HG02588 (cell line): ENCODE results near the gene DIPK1C.

Experiments used
- ATAC-seq: cut with Tn5 transposase; IDR thresholded peaks from one replicate; pipeline ENCODE4 v1.9.1; 2021; ENCODE audit warnings: mild to moderate bottlenecking, moderate library complexity; ENCODE audit not compliant: unreplicated experiment

Gene DIPK1C

DNA sequence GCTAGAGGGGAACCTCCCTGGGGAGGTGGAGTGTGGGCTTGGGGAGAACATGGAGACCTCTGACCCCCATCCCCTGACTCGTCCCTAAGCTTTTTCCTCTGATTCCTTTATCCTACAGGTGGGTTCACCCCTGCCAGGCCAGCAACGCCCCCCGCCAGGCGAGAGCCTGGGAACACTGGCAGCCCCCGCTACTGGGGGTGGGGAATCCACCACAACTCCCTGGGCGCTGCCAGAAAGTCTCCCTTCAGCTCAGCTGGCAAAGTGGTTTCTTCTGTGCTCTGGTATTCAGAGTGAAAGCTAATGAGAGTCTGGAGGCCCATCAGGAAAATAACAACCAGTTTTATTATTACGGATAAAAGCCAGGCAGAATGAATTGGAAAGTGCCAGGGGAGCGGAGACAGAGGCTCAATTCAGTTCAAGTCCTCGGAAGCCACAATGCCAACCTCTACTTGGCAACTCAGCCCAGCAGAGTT is 2.8 kb downstream of the DIPK1C start:
- ATAC-seq, result no peak

DNA sequence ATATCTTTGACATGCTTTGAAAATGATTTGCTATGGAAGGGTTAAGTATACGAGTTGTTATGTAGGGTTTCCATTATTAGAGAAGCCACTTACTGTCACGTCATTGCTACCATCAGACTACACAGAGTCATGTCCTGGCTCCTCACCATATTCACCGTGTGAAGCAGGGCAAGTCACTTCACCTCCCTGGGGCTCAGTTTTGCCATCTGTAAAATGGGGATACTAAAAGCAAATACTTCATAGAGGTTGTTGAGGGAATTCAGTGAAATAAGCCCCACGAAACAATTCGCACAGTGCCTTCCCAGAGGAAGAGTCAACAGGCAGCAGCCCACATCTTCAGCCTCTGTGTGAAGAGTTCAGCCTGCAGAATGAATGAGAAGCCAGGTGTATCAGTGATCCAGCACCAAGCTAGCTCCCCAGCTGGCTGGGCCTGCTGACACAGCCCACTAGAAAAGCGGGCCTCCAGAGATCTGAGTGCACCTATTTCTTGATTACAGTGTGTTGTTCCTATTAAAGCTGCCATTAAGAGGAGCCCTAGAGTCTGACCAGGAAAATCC is 3.4 kb downstream of the DIPK1C start:
- no peak for ATAC-seq

DNA sequence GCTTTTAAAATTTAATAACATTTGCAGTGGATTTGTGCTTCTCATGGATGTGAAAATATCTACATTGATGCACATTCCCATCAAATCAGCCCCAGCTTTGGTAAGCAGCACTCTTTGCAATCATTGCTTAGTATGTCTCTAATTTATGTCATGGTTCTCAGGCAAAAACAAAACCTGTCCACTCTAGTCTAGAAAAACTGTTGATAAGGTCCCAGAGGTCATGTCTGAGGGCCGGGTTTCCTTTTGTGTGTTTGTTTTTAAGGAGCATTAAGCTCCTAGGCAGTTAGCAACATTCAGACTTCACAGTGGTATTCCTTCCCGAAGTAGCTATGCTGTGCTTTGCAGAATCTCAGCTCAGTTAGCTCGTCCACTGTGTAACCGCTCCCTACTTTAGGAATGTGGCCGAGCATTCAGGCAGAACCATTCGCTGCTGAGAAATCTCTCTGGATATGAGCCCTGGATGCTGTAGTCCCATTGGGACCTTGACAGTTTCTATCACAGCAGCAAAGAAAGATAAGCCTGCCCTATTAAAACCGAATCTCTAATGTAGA is 4.0 kb downstream of the DIPK1C start:
- no peak for ATAC-seq

DNA sequence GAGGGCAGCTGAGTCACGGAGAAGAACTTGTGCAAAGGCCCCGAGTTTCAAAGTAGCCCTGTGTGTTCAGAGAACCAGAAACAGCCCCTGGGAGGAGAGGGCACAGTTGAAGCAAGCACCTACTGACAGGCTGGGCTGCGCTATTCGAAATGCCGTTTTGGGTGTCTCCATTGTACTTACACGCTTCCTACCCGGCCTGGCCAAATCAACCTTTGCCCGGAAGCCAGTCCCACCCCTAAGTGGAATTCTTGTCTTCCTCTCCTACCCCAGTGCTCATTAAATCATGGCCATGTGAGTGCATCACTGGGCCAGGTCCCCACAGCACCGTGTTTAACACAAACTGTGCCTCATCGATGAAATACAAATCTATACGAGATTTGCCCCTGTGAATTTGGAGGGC is 6.0 kb downstream of the DIPK1C start:
- no peak for ATAC-seq

DNA sequence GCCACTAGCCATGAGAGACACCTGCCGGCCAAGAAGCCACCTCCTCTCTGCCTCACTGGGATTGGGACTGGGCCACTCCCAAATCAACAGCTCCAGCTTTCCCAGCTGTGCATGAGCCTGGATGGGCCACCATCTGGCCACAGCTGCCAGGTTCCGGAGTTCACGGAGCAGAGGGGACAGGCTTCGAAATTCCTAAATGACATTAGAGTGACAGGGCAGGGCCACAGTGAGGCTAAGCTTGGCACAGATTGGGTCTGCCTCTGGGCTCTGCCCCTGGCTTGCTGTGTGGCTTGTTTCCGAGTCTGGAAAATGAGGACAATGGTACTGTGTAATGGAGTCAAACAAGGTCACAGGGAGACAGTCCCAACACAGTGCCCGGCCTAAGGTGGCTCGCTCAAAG is 6.5 kb downstream of the DIPK1C start:
- no peak for ATAC-seq

DNA sequence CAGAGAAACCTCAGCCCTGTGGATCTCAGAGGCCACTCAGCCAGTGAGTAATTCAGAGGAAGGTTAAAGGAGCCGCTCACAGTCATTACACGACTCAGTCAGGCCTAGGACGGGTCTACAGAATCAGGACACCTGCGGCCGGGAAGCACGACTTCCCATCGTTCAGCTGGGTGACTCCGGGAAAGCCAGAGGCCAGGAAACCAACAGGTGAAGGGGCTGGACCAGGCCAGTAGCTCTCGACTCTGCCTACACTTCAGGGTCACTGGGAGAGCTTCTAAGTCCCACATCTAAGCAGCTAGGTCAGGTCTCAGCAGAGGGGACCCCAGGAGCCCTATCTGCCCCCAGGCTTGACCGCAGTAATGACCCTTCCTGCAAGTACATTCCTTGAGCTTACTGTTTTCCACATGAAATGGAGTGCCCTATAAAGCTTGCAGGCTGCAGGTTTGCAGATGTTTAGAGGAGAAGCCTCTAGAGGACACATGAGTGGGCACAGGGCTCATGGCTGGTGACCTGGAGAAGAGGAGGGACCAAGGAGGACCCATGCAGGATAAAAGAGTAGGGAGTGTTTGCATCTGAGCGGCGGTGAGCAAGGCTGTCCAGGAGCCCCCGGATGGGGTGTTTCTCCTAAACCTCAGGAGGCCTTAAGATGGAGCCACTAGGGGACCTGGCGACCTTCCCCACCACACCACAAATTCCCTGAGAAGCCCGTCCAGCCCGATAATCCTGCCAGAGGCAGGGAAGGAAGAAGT is 9.5 kb downstream of the DIPK1C start:
- ATAC-seq, result no peak

DNA sequence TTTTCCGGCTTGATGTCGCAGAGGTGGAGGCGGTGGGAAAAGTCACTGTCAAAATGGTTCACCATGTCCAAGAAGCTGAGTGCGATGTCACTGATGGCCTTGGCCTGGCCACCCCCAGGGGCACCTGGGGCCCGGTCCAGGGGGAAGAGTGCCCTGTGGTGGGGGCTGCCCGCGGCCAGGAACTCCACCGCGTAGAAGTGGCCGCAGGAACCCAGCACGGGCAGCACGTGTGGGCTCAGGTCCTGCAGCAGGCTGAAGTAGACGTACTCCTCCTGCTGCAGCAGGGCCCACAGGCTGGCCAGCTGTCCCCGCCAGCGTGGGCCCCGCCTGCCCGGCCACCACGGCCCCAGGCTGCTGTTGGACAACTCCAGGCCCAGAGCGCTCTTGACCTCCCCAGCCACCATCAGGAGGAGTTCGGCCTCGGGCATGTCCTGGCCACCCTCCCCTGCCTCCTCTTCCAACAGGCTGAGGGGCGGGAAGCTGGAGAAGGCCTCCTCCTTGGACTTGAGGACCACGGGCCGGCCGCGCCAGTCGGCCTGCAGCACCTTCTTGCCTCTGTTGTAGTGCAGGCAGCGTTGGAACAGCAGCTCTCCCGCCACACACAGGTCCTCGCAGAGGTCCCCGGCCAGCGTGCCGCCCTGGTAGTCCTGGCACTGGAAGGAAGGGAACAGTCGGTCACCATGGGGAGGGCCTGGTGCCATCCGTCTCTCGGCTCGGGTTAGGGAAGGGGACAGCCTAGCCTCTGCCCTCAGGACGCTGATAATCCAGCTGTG is 10.3 kb downstream of the DIPK1C start:
- ATAC-seq, result no peak

DNA sequence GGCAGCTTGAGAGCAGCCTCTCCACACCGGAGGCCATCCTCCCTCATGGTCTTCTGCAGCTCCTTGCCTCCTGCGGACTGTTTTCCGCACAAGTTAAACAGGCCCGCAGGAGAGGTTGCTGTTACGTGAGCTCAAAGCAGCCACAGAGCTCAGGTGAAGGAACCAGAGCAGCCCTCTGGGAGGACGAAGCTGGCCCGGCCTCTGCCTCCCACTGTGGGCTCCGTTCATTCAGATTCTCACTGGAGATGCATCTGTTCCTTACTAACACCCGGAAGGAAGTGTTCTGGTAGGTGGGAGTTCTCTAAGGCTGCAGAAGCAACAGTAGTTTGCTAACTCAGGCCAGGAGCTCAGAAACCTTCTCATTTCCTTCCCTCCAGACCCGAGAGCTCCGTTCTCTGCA is 10.9 kb downstream of the DIPK1C start:
- ATAC-seq, result no peak

DNA sequence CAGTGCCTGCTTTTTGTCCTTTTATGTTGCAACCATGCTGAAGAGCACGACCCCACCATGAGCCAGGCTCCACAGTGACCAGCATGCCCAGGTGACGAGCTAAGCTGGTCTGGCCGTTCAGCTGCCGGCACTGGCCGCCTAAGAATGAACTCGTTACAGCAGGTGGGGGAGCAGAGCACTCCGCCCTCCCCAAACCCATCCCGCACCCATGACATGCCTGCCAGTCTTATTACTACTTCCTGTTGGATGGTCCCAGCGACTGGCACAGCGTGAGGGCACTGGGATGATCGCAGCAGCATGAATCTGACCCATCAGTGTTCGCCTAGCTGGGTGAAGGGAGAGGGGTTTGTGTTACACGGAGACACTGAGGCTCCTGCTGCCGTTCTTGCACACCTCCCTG is 11.5 kb downstream of the DIPK1C start:
- ATAC-seq, result no peak

DNA sequence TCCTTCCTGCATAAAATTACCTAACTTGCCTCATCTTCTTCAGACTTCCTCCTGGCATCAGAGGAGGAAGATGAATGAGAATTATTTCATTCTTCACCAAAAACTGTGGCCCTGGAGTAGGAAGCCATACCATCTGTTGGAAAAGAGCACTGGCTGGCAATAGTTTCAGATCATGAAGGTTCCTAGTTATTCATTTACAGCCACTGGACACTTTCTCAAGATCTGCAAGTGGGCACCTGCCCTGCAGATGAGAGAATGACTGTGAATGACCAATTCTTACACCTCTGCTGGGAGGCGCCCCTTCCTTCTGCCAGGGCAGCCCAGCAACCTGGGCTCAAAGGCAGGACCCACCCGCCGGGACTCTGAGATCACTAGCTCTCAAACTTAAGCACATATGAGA is 13.0 kb downstream of the DIPK1C start:
- no peak for ATAC-seq

DNA sequence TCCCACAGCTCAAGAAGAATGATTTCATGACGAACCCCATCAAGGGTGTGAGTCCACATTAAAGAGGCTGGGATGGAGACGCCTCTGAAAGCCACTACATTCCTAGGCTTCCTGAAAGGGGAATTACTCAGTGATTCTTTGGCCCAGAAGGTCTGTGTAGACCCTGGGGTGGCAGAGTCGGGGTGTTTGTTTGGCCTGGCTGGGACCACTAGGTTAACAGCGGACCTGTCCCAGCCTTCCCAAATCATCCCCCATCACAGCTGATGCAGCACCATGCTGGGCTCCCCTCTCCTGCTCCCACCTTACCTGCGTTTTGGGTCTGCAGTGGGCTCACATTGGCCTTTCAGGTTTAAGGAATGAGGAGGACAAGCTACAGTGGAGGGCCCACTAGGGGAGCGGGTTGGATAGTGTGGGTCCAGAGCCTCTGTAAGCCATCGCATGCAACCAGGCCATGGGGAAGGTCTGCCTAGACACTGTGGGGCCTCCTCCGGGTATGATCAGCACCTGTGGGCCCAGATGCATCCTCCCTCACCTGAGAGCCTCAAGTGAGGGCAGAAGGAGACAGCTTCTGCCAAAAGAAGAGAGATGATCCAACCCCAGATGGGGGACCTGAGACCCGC is 16.2 kb downstream of the DIPK1C start:
- ATAC-seq, result no peak

DNA sequence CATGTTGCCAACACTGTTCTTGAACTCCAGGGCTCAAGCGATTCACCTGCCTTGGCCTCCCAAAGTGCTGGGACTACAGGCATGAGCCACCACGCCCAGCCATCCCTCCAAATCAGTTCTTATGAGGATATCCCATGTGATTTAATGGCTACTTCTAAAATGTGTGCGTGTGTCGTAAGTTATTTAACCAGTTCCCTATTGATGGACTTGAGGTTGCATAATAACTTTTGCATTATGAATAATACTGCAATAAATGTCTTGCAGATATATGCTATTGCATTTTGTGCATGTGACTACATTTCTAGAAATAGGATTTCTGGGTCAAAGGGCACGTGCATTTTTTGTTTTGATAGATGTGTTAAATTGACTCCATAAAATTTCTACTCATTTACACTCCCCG is 19.0 kb downstream of the DIPK1C start:
- ATAC-seq, result no peak

DNA sequence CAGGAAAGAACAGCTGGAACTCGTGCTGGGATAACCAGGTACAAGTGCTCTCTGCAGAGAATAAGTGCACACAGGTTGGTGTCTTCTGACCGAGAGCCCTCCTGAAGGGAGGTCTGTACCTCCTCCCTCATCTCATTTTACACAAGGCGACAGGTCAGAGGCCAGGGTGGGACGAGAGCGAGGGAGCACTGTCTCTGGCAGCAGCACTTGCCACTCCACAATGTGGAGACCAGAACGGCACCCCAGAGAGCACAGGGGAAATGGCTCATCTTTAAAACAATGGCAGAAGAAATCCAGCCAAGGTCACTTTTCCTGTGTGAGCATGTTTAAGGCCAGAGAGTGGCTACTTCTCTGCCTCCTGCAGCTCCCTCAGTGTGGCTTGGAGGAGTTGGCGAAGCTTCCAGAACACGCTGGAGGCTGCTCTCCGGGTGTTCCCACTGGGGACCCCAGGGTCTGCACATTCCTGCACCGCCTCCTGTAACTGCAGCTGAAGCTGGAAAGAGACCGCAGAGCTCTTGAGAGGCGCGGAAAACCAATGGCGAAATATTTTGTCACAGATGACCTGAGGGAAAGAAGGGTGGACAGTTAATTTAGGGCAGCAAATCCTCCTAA is 20.8 kb downstream of the DIPK1C start:
- no peak for ATAC-seq

DNA sequence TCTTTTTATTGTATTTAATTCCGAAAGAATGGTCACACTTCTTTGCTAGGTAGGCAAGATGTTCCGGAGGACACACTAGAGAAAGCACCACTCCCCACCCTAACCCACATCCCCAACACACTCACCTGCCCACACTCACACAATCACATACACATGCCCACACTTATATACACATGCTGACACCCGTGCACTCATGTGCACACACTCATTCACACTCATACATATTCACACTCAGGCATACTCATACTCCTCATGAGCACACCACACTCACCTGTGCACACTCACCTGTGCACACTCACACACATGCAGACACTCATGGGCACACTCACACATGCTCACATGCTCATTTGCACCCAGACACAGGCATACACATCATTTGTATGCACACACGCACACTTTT is 21.4 kb downstream of the DIPK1C start:
- ATAC-seq, result no peak

DNA sequence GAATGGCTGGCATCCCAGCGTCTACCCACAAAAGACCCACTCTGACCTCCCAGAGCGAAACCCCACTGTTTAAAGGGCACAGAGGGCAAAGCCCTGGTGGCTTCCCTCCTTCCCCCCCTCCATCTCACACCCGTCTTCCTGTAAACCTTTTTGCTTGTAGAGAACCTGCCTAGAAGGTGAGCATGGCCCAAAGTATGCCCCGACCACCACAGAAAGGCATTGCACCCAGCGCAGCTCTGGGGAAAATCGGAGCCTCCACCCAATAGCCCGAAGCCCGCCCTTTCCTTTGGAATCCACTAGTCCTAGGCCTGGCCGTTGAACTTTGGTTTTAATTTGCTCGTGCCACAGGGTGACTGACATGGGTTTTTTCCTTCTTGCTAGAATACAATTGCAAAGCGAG is 22.6 kb downstream of the DIPK1C start:
- ATAC-seq, result no peak

DNA sequence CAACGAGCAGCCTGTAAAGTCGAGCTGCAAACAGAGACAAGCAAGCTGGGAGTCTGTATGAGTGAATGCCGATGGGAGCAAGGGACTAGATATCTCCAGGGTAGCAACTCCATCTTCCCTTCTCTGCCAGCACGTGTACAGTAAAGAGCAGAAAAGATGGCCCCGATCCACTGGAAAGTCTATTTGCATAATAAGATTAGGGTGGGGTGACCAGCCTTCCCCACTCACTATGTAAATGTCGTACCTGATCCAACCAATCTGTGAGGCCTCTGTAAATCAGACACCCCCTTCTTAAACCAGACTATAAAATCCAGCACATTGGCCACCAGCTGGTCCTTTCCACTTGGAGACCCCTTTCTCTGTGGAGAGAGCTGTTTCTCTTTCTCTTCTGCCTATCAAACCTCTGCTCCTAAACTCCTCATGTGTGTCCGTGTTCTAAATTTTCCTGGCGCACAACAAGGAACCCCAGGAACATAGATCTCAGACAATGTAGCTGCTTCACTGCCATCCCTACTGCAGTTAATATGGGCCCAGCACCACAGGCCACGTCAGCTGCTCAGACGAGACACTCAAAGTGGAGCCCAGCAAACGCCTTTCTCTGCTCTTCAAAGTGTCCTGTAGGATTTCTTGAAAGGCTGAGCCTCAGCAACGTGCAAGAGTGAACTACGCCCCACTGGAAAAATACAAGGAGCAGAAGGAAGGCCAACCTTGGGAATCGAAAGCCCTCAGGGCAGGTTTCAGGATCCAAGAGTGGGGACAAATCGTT is 26.1 kb downstream of the DIPK1C start:
- ATAC-seq, result no peak

DNA sequence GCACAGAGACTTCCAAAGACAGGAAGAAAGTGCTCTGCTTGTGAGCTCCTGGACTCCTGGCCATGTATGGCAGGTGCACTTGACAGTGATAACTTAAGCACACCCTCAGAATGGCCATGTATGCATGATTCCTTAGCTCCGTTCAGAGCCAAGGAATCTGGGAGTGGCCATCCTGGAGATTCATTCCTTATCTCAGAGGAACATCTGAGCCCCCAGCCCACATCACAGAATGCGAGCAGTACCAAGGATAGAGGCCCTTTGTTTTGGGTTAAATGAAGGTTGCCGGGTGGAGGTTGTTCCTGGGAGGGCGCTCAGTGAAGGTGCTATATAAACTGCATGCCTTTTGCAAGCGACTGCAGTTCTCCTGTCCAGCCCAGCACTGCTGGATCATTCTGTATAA is 26.9 kb downstream of the DIPK1C start:
- ATAC-seq, result no peak

DNA sequence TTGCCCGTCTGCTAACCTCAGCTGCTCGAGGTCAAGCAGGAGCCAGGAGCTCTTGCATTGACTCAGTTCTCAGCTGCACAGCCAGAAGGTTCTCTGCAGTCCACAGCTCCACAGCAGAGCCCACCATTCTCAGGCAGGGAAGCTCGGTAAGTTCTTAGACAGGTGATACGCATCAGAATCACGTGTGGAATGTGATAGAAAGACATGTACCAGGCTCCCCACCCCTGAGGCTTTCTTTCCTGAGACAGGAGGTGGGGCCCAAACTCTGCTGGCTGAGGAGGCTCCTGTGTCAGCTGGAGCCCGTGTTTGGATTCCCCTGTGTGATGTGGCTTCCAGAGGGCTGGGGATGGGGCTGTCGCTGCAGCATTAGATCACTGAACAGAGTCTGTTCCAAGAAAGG is 28.0 kb downstream of the DIPK1C start:
- no peak for ATAC-seq

DNA sequence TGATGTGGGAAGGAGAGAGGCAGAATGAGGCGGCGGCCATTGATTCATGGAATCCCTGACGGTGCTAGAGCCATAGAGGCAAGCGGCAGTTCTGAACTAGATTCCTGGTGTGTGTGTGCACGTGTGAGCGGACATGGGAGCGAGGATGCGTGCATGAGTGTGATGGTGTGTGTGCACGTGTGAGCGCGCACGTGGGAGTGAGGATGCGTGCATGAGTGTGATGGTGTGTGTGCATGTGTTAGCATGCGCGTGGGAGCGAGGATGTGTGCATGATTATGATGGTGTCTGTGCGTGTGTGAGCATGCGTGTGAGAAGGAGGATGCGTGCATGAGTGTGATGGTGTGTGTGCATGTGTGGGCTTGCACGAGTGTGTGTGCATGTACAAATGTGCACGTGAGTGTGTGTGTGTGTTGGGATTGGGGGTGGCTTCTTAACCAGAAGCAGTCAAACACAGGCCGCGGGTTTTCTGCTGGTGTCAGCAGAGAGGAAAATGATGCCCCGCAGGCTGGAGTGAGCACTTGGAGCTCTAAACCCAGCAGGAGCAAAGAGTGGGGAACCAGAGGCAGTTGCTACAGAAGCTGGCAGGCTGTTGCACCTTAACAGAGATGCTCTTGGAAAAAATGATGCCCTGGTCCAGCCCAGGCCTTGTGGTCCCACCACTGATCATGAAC is 29.5 kb downstream of the DIPK1C start:
- no peak for ATAC-seq

DNA sequence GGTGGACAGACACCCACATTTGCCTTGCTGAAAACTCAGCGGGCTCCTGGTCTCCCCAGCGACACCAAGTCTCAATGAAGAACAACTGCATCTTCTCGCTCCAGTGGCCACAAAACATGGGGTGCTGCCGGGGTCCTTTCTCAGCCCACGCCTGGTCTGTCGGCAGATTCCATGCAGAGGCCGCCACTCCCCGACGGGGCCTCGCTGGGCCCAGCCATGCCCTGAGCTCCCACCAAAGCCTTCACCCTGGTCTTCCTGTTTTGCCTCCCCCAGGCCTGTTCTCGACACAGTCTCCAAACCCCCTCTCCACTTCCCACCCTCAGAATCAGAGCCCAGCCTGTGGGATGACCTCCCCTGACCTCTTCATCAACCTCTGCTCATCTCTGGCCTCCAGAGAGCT is 31.2 kb downstream of the DIPK1C start:
- ATAC-seq, result no peak
